Ovary (tissue), 3 donors: ENCODE measurements around the gene BBS9.

Experiments used
- CTCF ChIP-seq, 3 donors: fragments of 450-650 bp in 2 of 3; fragments of 200-600 bp in 1 of 3; IDR thresholded peaks; one replicate each; pipeline versions ENCODE4 v1.5.1 to v1.8.0; 2016 to 2022; ENCODE audit warnings: antibody characterized with exemption in 3 of 3, mild to moderate bottlenecking in 1 of 3
- POLR2A ChIP-seq: fragments of 450-650 bp; IDR thresholded peaks from one replicate; pipeline ENCODE4 v1.6.1; 2017; ENCODE audit warnings: antibody characterized with exemption, mild to moderate bottlenecking, moderate library complexity
- donor health status: DM: no; HTN: no; CAD: no.

- TF ChIP-seq POLR2A (no peak), CTCF (IDR thresholded peaks at IDR 0.05) (no peak)
These were observed 416 bp downstream of the BBS9 start for GRCh38 chr7:33129806-33130153.
